HEK293T (cell line): ENCODE results near the gene OAT.

Experiments
- CTCF ChIA-PET: fragments of 350-600 bp; formaldehyde crosslinking; extraction: SDS; loops from one replicate; lab custom pipeline; 2021; ENCODE audit warnings: antibody characterized with exemption, inconsistent platforms; lab: Yijun Ruan, JAX
- POLR2A ChIA-PET: fragments of 350-600 bp; formaldehyde crosslinking; extraction: SDS; loops from one replicate; lab custom pipeline; 2020; ENCODE audit warnings: antibody characterized with exemption, inconsistent platforms; lab: Yijun Ruan, JAX
- DNase-seq: peaks from one replicate; pipeline ENCODE4 v3.0.0; 2012; ENCODE audit warnings: mixed read lengths; ENCODE audit errors: extremely low spot score
- ARNT ChIP-seq: fragments of 450-650 bp; IDR thresholded peaks from 2 replicates; pipeline ENCODE4 v1.6.1; 2017; ENCODE audit warnings: mild to moderate bottlenecking
- BHLHE40 ChIP-seq: fragments of 450-650 bp; IDR thresholded peaks from 2 replicates; pipeline ENCODE4 v1.6.1; 2016; ENCODE audit warnings: mild to moderate bottlenecking, moderate library complexity, borderline replicate concordance
- CTBP1 ChIP-seq: fragments of 450-650 bp; IDR thresholded peaks from 2 replicates; pipeline ENCODE4 v1.6.1; 2016; ENCODE audit warnings: borderline replicate concordance
- ELF4 ChIP-seq: fragments of 450-650 bp; IDR thresholded peaks from 2 replicates; pipeline ENCODE4 v1.6.1; 2017; ENCODE audit warnings: antibody characterized with exemption
- FOXA1 ChIP-seq: fragments of 450-650 bp; IDR thresholded peaks from 2 replicates; pipeline ENCODE4 v1.6.1; 2016; ENCODE audit warnings: mild to moderate bottlenecking
- FOXK2 ChIP-seq: fragments of 450-650 bp; IDR thresholded peaks from 2 replicates; pipeline ENCODE4 v1.6.1; 2016; ENCODE audit warnings: mild to moderate bottlenecking
- FOXM1 ChIP-seq: fragments of 450-650 bp; IDR thresholded peaks from 2 replicates; pipeline ENCODE4 v1.6.1; 2017; ENCODE audit warnings: mild to moderate bottlenecking, borderline replicate concordance
- HDGF ChIP-seq: fragments of 450-650 bp; IDR thresholded peaks from 2 replicates; pipeline ENCODE4 v1.6.1; 2017; ENCODE audit warnings: antibody characterized with exemption, borderline replicate concordance
- L3MBTL2 ChIP-seq: fragments of 450-650 bp; conservative IDR thresholded peaks from 2 replicates; pipeline ENCODE4 v1.6.1; 2016; ENCODE audit warnings: mild to moderate bottlenecking
- LEF1 ChIP-seq: fragments of 450-650 bp; IDR thresholded peaks from 2 replicates; pipeline ENCODE4 v1.6.1; 2017; ENCODE audit warnings: mild to moderate bottlenecking, borderline replicate concordance
- NFRKB ChIP-seq: fragments of 450-650 bp; IDR thresholded peaks from 2 replicates; pipeline ENCODE4 v1.6.1; 2016; ENCODE audit warnings: mild to moderate bottlenecking, moderate library complexity
- SP1 ChIP-seq: fragments of 450-650 bp; IDR thresholded peaks from 2 replicates; pipeline ENCODE4 v1.6.1; 2017
- SUZ12 ChIP-seq: fragments of 450-650 bp; IDR thresholded peaks from 2 replicates; pipeline ENCODE4 v1.6.1; 2016; ENCODE audit warnings: mild to moderate bottlenecking
- TARDBP ChIP-seq: fragments of 450-650 bp; IDR thresholded peaks from 2 replicates; pipeline ENCODE4 v1.6.1; 2016
- ZNF384 ChIP-seq: fragments of 450-650 bp; IDR thresholded peaks from 2 replicates; pipeline ENCODE4 v1.6.1; 2016
- TF ChIP-seq, protein P1 (sequence below): fragments of 450-650 bp; IDR thresholded peaks from 2 replicates; pipeline ENCODE4 v1.6.1; 2016

The OAT gene

DNA sequence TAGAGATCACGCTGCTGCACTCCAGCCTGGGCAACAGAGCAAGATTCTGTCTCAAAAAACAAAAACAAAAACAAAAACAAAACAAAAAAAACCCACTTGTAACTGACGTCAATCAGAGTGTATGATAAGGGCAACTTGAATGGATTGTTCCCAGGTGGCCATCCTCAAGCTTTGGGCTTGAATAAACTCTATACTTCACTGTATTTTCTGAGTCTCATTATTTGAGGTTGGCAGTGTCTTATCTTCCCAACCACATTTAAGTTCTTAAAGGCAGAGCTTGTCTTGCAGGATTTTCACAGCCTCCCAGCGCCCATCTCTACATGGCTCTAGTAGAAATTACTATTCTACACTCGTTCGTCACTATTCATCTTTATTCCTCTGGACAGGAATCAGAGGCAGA is 5.1 kb upstream of the OAT start:
- TF ChIP-seq, protein P1, sequence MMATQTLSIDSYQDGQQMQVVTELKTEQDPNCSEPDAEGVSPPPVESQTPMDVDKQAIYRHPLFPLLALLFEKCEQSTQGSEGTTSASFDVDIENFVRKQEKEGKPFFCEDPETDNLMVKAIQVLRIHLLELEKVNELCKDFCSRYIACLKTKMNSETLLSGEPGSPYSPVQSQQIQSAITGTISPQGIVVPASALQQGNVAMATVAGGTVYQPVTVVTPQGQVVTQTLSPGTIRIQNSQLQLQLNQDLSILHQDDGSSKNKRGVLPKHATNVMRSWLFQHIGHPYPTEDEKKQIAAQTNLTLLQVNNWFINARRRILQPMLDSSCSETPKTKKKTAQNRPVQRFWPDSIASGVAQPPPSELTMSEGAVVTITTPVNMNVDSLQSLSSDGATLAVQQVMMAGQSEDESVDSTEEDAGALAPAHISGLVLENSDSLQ, result no peak
- TF ChIP-seq FOXK2 (no peak), SUZ12 (no peak), BHLHE40 (no peak), L3MBTL2 (no peak), FOXM1 (no peak), TARDBP (no peak), NFRKB (no peak), HDGF (no peak), SP1 (no peak), LEF1 (no peak), ELF4 (no peak), CTBP1 (no peak), ARNT (no peak), FOXA1 (no peak), ZNF384 (no peak)
- DNase-seq, result no peak
- CTCF ChIA-PET, result interaction anchor here (0.7 kb wide), 1 partner anchor 1708 kb away, joined by 6 read pairs; no protein-coding TSS in a partner anchor
- POLR2A ChIA-PET, result no interaction called here

GRCh38 chr10:124422742-124423141 is 4.0 kb upstream of the OAT start:
- no peak for DNase-seq
- TF ChIP-seq ZNF384 (no peak), BHLHE40 (no peak), FOXK2 (no peak)
- CTCF ChIA-PET, result no interaction called here
- POLR2A ChIA-PET, result no interaction called here

DNA sequence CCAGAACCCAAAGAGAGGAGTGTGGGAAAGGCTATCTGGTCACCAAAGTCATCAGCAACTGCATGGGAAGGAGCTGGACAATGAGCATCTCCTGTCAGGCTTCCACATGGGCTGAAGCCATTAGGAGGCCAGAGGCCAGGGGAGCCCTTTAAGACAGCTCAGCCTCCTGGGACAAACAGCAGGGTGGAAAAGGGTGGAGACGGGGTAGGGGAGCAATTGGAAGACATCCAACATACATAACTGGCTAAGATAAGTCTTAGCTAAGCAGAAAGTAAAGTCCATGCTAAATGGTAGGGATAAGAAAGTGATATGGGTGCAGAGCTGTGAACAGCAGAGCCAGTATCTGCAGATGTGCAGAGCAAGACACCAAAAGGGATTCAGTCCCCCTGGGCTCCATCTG is 1.5 kb upstream of the OAT start:
- ChIA-PET POLR2A (no interaction called here), CTCF (interaction anchor here (1.1 kb wide), 1 partner anchor 17 kb away, joined by 3 read pairs; no protein-coding TSS in a partner anchor)
- TF ChIP-seq FOXA1, result no peak
- TF ChIP-seq, protein P1, result no peak
- no peak for TF ChIP-seq ARNT
- no peak for TF ChIP-seq FOXK2
- TF ChIP-seq L3MBTL2, result no peak
- TF ChIP-seq HDGF, result no peak
- TF ChIP-seq LEF1, result no peak
- TF ChIP-seq BHLHE40, result no peak
- TF ChIP-seq ELF4, result no peak
- TF ChIP-seq SP1, result no peak
- TF ChIP-seq ZNF384, result no peak
- TF ChIP-seq CTBP1, result no peak
- no peak for TF ChIP-seq SUZ12
- TF ChIP-seq NFRKB, result no peak
- no peak for TF ChIP-seq TARDBP
- no peak for TF ChIP-seq FOXM1
- no peak for DNase-seq

DNA sequence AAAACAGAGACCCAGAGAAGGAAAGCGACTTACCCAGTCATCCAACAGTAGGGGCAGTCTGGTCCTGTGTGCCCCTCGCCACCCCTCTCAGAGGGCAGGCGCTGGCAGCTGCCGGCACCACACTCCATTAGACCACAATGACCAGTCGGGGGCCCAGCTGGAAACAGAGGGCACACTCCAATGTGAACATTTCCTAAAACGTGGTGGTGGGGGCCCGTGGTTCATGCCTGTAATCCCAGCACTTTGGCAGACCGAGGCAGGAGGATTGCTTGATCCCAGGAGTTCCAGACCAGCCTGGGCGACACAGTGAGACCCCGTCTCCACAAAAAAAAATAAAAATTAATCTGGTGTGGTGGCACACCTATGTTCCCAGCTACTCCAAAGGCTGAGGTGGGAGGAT is 912 bp upstream of the OAT start:
- ChIA-PET POLR2A (interaction anchor here (1.9 kb wide), 1 partner anchor 18 kb away, joined by 7 read pairs; no protein-coding TSS in a partner anchor), CTCF (interaction anchor here (0.6 kb wide), 1 partner anchor 113 kb away, joined by 4 read pairs; no protein-coding TSS in a partner anchor)
- TF ChIP-seq NFRKB (no peak), LEF1 (no peak), ZNF384 (no peak), ARNT (no peak), BHLHE40 (no peak), SP1 (no peak), TARDBP (no peak), FOXK2 (no peak), FOXM1 (no peak), CTBP1 (no peak), SUZ12 (no peak), HDGF (no peak), FOXA1 (no peak)
- DNase-seq, result no peak

- TF ChIP-seq, protein P1, result no peak
- TF ChIP-seq L3MBTL2 (no peak), FOXK2 (no peak), HDGF (no peak), SP1 (no peak), NFRKB (no peak), LEF1 (no peak), ZNF384 (no peak), ARNT (no peak), FOXA1 (no peak), FOXM1 (no peak)
- ChIA-PET CTCF (interaction anchor here (1.0 kb wide), 1 partner anchor 29 kb away, joined by 4 read pairs; no protein-coding TSS in a partner anchor), POLR2A (interaction anchor here (0.6 to 1.9 kb wide), 12 partner anchors 9 to 423 kb away, joined by 3 to 7 read pairs (median 4); partner anchors contain the start of genes LHPP and NKX1-2)
- peak; percentile 69 for DNase-seq
Observed at GRCh38 chr10:124417895-124418725, 613 bp downstream of the OAT start.
